ENCODE measurements around the gene TXNDC11.

Gene TXNDC11

GRCh38 chr16:11752856-11753255, 10.2 kb upstream of the TXNDC11 start:
- DNase-seq (ENCODE audit: low spot score) (no peak), FAIRE-seq (no peak)

DNA sequence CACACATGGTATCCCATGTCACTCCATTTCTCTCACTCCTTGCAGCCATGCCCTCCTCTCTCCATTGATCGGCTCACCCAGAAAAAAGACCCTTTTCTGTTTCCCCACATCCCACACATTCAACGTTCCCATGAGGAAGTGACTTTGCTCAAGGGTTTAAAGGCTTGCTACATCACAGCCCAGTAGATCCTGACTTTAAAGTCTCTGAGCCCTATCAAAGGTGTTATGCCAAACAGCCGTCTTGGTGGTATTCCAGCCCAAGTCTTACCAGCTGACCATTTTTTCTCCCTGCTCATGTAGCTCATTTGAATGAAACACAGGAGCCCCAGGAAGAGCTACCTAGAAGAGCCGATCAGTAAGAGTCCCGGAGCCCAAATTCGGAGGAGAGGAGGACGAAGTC, 7.4 kb upstream of the TXNDC11 start:
- FAIRE-seq = no peak
- DNase-seq (ENCODE audit: low spot score) = no peak

DNA sequence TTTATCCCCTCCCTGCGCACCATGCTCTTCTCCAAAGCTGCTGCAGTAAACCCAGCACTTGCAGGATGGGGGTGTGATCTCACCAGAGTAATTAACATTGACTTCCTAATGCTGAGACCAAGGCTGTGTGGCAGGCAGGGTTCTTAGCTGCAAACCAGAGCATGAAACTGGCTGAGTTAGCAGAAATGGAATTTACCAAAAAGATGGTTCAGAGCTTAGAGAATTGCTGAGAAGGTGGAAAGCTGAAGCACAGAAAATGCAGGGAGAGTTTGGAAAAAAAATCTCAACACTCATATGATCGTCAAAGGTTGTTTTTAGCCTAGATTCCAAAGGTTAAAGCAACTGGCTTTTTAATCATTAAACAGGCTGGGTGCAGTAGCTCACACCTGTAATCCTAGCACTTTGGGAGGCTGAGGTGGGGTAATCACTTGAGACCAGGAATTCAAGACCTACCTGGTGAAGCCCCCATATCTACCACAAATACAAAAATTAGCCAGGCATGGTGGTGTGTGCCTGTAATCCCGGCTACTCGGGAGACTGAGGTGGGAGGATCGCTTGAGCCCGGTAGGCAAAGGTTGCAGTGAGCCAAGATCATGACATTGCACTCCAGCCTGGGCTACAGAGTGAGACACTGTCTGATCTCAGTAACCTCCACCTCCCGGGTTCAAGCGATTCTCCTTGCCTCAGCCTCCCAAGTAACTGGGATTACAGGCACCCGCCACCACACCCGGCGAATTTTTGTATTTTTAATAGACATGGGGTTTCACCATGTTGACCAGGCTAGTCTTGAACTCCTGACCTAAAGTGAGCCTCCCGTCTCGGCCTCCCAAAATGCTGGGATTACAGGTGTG, 6.0 kb upstream of the TXNDC11 start:
- DNase-seq (ENCODE audit: low spot score) (no peak), FAIRE-seq (no peak)

DNA sequence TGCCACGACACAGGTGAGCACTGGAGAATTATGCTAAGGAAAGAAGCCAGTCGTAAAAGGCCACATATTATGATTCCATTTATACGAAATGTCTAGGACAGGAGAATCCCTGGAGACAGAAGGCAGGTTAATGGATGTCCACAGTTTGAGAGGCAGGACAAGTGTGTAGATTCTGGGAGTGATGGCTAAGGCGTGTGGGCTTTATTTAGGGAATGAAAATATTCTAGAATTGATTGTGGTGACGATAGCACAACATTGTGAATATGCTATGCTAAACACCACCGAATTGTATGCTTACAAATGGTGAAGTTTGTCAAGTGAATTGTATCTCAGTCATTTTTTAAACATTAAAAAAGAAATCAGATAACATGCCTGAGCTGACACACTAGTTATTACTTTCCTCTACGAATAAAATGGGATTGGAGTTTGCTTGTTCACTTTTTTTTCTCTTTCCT, 5.3 kb upstream of the TXNDC11 start:
- FAIRE-seq (no peak), DNase-seq (ENCODE audit: low spot score) (no peak)

DNA sequence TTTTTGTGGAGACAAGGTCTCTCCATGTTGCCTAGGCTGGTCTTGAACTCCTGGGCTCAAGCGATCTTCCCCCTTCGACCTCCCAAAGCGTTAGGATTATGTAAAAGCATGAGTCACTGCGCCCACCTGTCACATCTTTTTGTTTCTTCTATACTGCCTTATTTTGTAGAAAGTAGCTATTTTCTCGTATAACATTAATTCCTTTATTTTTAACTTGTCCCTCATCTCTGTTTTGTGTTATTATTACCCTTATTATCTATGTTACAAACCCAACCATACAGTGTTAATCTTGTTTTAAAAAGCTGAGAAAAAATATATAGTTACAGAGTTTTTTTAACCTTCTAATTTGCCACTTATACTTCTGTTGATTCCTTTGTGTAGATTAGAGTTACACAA, 1.4 kb upstream of the TXNDC11 start:
- FAIRE-seq = no peak

GRCh38 chr16:11743308-11744074, 834 bp upstream of the TXNDC11 start:
- no peak for DNase-seq (ENCODE audit: low spot score)
- FAIRE-seq = no peak

More for the DNA sequence above, 1.4 kb upstream of the TXNDC11 start:
- DNase-seq (ENCODE audit: low spot score) = no peak

GRCh38 chr16:11742093-11742535, 543 bp downstream of the TXNDC11 start:
- DNase-seq (ENCODE audit: low spot score) (peak; percentile 5), FAIRE-seq (no peak)

GRCh38 chr16:11740567-11740966, 2.1 kb downstream of the TXNDC11 start:
- no peak for DNase-seq (ENCODE audit: low spot score)
- no peak for FAIRE-seq

- FAIRE-seq (no peak), DNase-seq (ENCODE audit: low spot score) (no peak)
Measured at GRCh38 chr16:11738742-11739544, 3.7 kb downstream of the TXNDC11 start.

- DNase-seq (ENCODE audit: low spot score) = no peak
- no peak for FAIRE-seq
Measured at GRCh38 chr16:11737713-11738112, 4.9 kb downstream of the TXNDC11 start.

GRCh38 chr16:11736903-11737302, 5.8 kb downstream of the TXNDC11 start:
- no peak for DNase-seq (ENCODE audit: low spot score)
- FAIRE-seq = no peak

DNA sequence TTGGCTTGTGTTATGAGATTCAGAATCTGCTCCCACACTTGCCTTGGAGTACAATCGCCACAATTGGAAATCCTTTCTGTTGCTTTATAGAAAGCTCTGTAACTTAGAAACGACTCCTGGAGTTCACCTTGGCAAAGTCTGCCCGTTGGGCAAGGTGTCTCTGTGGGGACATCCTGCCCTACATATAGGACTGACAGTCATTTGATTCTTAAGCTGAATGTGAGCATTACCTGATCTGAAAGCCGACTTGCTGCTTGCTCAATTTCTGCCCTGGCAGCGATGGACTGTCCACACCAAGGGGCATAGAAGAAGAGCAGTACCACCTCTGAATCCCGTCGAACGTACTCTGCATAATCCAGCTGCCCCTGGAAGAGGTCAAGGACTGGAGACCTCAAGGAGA, 6.9 kb downstream of the TXNDC11 start:
- DNase-seq (ENCODE audit: low spot score) (no peak), FAIRE-seq (no peak)

DNA sequence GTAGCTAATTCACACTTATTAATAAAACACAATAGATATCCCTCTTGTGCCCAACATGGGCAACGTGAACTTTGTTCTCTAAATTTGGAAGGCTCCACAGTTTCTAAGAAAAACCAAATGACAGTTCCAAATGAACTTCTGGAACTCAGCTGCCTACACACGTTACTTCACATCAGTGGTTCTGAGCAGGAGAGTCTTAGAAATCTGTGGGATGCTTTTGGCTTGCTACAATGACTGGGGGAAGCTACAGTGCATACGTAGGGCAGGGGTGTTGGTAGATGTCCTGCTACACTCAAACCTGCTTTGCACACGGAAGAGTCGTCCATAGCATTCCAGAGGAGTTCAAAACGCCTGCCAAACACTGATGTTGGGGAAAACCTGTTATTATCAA, 8.0 kb downstream of the TXNDC11 start:
- no peak for DNase-seq (ENCODE audit: low spot score)
- FAIRE-seq = no peak

GRCh38 chr16:11734025-11734652, 8.5 kb downstream of the TXNDC11 start:
- DNase-seq (ENCODE audit: low spot score) (no peak), FAIRE-seq (no peak)

GRCh38 chr16:11731222-11731621, 11.4 kb downstream of the TXNDC11 start:
- DNase-seq (ENCODE audit: low spot score) = no peak
- FAIRE-seq = no peak

- no peak for FAIRE-seq
Measured at GRCh38 chr16:11729787-11730186, 12.9 kb downstream of the TXNDC11 start.

DNA sequence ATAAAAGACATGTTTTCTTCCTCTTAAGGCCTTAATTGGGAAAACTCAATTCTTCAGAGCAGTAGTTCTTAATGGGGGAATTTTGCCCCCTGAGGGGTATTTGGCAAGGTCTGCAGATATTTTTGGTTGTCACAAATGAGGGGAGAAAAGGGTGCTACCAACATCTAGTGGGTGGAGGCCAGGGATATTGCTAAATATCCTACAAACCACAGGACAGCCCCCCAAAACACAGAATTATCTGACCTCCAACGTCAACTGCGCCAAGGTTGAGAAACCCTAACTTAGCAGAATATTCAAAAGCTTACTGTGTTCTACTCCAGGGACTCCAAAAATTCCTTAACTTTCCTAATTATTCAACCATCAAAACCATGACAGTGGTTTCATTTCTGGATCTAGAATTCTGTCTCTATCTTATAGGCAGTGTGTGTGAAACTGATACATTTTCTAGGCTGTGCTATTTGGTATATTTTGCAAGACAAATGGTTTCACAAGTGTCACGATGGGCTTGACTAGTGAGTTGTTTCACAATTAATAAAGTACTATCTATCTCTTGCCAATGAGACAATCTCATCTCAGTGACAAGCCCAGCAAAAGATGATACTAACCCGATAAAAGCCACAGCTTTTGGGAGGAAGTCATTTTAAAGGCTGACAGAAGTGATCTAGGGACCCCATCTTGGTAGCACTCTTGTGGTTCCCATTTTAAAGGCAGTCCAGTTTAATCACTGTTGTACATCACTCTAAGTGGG, 14.7 kb downstream of the TXNDC11 start:
- FAIRE-seq (no peak), DNase-seq (ENCODE audit: low spot score) (no peak)

More at GRCh38 chr16:11729787-11730186, 12.9 kb downstream of the TXNDC11 start:
- DNase-seq (ENCODE audit: low spot score) = no peak

- DNase-seq (ENCODE audit: low spot score) = no peak
- FAIRE-seq = no peak
Measured at GRCh38 chr16:11726008-11726407, 16.6 kb downstream of the TXNDC11 start.

DNA sequence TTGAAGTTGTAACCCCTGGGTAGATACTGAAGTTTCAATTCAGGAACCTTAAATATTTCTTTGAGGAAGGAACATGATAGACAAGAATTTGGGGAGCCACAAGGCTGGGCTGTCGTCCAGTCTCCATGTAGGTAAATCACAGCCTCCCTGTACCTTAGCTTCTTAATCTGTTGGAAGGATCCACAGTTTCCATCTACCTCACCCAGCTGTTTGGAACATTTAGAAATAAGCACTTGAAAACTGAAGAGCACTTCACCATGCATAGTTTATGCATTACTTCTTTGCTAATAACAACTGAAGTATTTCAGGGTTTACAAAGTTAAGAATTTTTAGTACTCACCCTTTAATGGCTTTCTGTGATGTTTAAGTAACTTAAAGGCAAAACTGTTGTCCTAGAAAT, 17.2 kb downstream of the TXNDC11 start:
- FAIRE-seq = no peak
- DNase-seq (ENCODE audit: low spot score) = no peak

GRCh38 chr16:11722468-11722808, 20.2 kb downstream of the TXNDC11 start:
- FAIRE-seq = no peak
- DNase-seq (ENCODE audit: low spot score) = no peak

Data from RCC 7860 (cell line).